ENCODE results near the gene CNEP1R1. TPM values are rescaled to one million over a fixed set of nuclear protein-coding genes. Genes with fewer than 3 reads are reported as not detected.

CNEP1R1 gene

GRCh38 chr16:50086176-50086575 lies 61.2 kb downstream of the CNEP1R1 start:
- peaks cover 8% of the 10 kb centered on the region for H3K36me3 ChIP-seq (ENCODE audit: control insufficient read depth, insufficient read depth, low read length)
- H3K4me2 ChIP-seq (ENCODE audit: low read length): no peak overlapping the region
- H3K4ac ChIP-seq (ENCODE audit: low read depth, low read length): no peak overlapping the region
- no peak overlapping the region for H4K8ac ChIP-seq (ENCODE audit: low read depth, low read length)
- no peak overlapping the region for H2AK5ac ChIP-seq (ENCODE audit: low read length)
- no peak for DNase-seq
- no peak overlapping the region for H2BK120ac ChIP-seq (ENCODE audit: low read depth, low read length)
- H3K23ac ChIP-seq (ENCODE audit: low read length): no peak overlapping the region
- H2BK15ac ChIP-seq (replicated peaks; ENCODE audit: low read depth): no peak overlapping the region
- no peak overlapping the region for H3K56ac ChIP-seq (ENCODE audit: low read length)
- no peak overlapping the region for H2BK5ac ChIP-seq (ENCODE audit: low read length)
- WGBS (ENCODE audit: extremely low coverage, insufficient coverage, low lambda C conversion rate): no CpG with 5 or more reads among the region's 6 CpGs
- H3K27me3 ChIP-seq (ENCODE audit: insufficient read depth, low read length, poor library complexity): no peaks in the 10 kb centered on the region
- H3K27ac ChIP-seq (ENCODE audit: low read depth, low read length): no peak overlapping the region
- no peak overlapping the region for H3K4me3 ChIP-seq (ENCODE audit: low read length)
- no peaks in the 10 kb centered on the region for H3K79me2 ChIP-seq (ENCODE audit: control insufficient read depth, insufficient read depth, low read length)
- H3K9ac ChIP-seq (ENCODE audit: low read length): no peak overlapping the region
- no peaks in the 10 kb centered on the region for H3K79me1 ChIP-seq (ENCODE audit: low read length)
- H4K5ac ChIP-seq (ENCODE audit: low read length): no peak overlapping the region
- H3K4me1 ChIP-seq (ENCODE audit: control insufficient read depth, low read depth, low read length): no peaks in the 10 kb centered on the region
- no peak overlapping the region for H3K18ac ChIP-seq (ENCODE audit: low read length)

Small RNA genes within 50 kb of the gene (small RNA-seq; reads per million reads assigned to genes)
- gene RF00017 (ENCODE audit: insufficient read depth): not detected

Measured in mesendoderm (in vitro differentiated cells).